ENCODE data around the gene KLHL13. TPM values are rescaled to one million over a fixed set of nuclear protein-coding genes. Genes with fewer than 3 reads are reported as not detected.
"Not testable (repeated sequence)": the region's sequence is repeated elsewhere in the genome, so short reads cannot be mapped to it uniquely, and the experiment has no call there.

KLHL13 gene
- total and polyA plus RNA-seq, 8 donors: 1.1 to 4.9 (median 3.1) TPM

DNA sequence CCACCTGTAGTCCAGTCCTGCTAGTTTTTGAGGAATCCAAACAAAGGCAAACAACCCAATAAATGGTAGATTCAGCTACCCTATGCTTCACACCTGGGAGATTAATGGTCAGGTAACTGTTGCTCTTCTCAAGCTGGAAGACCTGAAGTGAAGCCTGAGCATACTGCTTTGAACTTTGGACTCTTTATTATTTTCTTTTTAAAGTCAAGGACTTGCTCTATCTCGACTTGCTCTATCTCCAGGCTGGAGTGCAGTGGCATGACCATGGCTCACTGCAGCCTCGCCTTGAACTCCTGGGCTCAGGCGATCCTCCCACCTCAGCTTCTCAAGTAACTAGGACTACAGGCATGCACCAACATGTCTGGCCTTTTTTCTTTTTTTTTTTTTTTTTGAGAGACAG, 14.7 kb upstream of the KLHL13 start:
- Histone ChIP-seq H3K27ac (no peak overlapping the region), H3K36me3 (no peaks in the 10 kb centered on the region), H3K9me3 (no peaks in the 10 kb centered on the region), H3K27me3 (peaks cover 0 to 6% (median 0%) of the 10 kb centered on the region in 4 donors), H3K4me3 (no peak overlapping the region), H3K4me1 (no peaks in the 10 kb centered on the region)
- peak in 1 of 4 donors; percentile 60 for ATAC-seq
- TF ChIP-seq, protein P1, sequence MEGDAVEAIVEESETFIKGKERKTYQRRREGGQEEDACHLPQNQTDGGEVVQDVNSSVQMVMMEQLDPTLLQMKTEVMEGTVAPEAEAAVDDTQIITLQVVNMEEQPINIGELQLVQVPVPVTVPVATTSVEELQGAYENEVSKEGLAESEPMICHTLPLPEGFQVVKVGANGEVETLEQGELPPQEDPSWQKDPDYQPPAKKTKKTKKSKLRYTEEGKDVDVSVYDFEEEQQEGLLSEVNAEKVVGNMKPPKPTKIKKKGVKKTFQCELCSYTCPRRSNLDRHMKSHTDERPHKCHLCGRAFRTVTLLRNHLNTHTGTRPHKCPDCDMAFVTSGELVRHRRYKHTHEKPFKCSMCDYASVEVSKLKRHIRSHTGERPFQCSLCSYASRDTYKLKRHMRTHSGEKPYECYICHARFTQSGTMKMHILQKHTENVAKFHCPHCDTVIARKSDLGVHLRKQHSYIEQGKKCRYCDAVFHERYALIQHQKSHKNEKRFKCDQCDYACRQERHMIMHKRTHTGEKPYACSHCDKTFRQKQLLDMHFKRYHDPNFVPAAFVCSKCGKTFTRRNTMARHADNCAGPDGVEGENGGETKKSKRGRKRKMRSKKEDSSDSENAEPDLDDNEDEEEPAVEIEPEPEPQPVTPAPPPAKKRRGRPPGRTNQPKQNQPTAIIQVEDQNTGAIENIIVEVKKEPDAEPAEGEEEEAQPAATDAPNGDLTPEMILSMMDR (IDR thresholded peaks at IDR 0.05): no peak
- WGBS, 2 donors: 37 to 51% methylated on average over 3 of the region's 3 CpGs
- intact Hi-C loops (cut with DNase I): no loop called here
- DNase-seq: no peak
- no peak for FAIRE-seq

DNA sequence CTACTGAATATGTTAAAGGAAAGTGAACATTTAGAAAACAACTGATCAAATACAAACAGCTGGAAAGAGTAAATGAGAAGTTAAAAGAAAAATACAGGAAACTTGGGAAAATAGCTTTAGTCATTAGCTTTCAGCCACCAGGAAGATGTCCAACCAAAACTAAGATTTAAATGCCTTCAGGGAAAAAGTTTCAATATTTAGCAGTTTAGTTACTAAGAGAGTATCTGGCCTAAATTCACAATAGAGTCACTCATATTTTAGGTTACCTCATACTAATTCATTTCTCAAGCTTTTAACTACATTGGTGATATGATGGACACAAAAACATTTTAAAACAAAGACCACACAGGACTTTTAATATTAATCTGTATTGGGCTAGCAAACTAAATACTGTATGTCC, 13.1 kb upstream of the KLHL13 start:
- intact Hi-C loops (cut with DNase I): no loop called here
- TF ChIP-seq, protein P1 (IDR thresholded peaks at IDR 0.05): no peak
- Histone ChIP-seq H3K27ac (no peak overlapping the region), H3K9me3 (no peaks in the 10 kb centered on the region), H3K4me1 (no peaks in the 10 kb centered on the region), H3K36me3 (no peaks in the 10 kb centered on the region), H3K27me3 (no peaks in the 10 kb centered on the region), H3K4me3 (no peak overlapping the region)
- DNase-seq (no peak), FAIRE-seq (peak; percentile 83), ATAC-seq (no peak)

DNA sequence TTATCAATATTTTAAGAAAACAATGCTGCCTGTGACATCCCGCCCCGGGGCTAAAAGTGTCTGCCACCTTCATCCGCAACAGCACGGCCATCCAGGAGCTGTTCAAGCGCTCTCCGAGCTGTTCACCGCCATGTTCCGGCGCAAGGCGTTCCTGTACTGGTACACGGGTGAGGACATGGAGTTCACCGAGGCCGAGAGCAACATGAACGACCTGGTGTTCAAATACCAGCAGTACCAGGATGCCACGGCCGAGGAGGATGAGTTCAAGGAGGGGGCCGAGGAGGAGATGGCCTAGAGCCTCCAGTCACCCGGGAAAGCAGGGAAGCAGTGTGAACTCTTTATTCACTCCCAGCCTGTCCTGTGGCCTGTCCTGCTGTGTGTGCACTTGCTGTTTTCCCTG, 12.1 kb upstream of the KLHL13 start:
- H3K27ac ChIP-seq: no peak overlapping the region
- H3K27me3 ChIP-seq: no peaks in the 10 kb centered on the region
- DNase-seq (no peak), ATAC-seq (no peak), FAIRE-seq (no peak)
- H3K4me3 ChIP-seq: no peak overlapping the region
- H3K9me3 ChIP-seq: no peaks in the 10 kb centered on the region
- intact Hi-C loops (cut with DNase I): no loop called here
- no peaks in the 10 kb centered on the region for H3K4me1 ChIP-seq
- no peaks in the 10 kb centered on the region for H3K36me3 ChIP-seq
- TF ChIP-seq, protein P1 (IDR thresholded peaks at IDR 0.05): no peak
- 80 to 93% methylated on average over 18 of the region's 18 CpGs for WGBS, 2 donors

DNA sequence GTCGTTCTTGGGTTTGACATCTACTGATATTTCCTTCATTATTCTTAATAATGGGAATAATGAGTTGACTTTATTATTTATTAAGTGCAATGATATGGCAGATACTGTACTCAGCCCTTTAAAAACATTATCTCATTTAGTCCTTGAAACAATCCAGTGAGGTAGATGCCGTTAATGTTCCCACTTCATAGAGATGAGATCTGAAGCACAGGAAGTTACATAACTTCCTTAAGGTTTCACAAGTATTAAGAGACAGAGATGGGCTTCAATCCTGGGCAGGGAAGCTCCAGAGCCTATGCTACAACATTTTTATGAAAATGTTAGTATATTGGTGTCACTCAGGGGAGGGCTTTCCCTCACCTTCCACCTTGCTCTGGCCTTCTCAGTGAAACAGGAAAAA, 9.7 kb upstream of the KLHL13 start:
- DNase-seq (no peak), ATAC-seq (no peak), FAIRE-seq (no peak)
- intact Hi-C loops (cut with DNase I): no loop called here
- Histone ChIP-seq H3K4me1 (no peaks in the 10 kb centered on the region), H3K9me3 (no peaks in the 10 kb centered on the region), H3K27ac (no peak overlapping the region), H3K36me3 (no peaks in the 10 kb centered on the region), H3K4me3 (no peak overlapping the region), H3K27me3 (no peaks in the 10 kb centered on the region)
- TF ChIP-seq, protein P1 (IDR thresholded peaks at IDR 0.05): no peak
- 60 to 72% methylated on average over 2 of the region's 2 CpGs for WGBS, 2 donors

DNA sequence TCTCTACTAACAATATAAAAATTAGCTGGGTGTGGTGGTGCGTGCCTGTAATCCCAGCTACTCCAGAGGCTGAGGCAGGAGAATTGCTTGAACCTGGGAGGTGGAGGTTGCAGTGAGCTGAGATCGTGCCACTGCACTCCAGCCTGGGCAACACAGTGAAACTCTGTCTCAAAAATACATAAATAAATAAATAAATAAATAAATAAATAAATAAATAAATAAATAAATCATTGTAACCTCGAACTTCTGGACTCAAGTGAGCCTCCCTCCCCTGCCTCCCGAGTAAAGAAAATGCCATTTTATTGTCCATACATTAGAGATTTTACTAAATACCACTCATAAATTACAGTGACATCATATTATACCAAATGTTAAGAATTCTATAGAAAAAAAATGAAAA, 7.6 kb upstream of the KLHL13 start:
- H3K27ac ChIP-seq; FAIRE-seq; H3K4me3 ChIP-seq; H3K4me1 ChIP-seq; ATAC-seq; H3K27me3 ChIP-seq; H3K9me3 ChIP-seq; intact Hi-C loops (cut with DNase I); DNase-seq; H3K36me3 ChIP-seq: not testable (repeated sequence)
- WGBS, 2 donors: 77 to 91% methylated on average over 4 of the region's 4 CpGs

DNA sequence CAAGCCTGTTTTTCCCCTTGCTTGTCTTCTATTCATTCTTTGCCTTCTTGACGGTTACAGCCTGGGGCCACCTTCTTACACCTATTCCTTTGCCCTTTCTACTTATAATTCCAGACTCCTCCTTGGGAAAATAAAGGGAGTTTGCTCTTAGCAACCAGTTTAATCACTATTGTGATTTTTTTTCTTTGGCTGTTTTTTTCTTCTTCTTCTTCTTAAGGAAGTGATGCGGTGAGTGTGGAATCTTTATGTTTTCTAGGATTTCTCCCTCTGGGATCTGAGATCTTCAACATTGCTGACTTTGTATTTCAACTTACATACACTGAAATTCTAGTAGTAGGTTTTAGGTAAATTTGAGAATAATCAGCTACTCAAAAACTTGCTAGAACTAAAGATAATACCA, 1.1 kb upstream of the KLHL13 start:
- TF ChIP-seq, protein P1 (IDR thresholded peaks at IDR 0.05): no peak
- H3K27ac ChIP-seq: no peak overlapping the region

More for the DNA sequence above, 1.1 kb upstream of the KLHL13 start:
- no peak overlapping the region for H3K4me3 ChIP-seq
- 72 to 78% methylated on average over 2 of the region's 2 CpGs for WGBS, 2 donors
- FAIRE-seq (no peak), DNase-seq (no peak), ATAC-seq (no peak)
- H3K4me1 ChIP-seq: no peaks in the 10 kb centered on the region
- no peaks in the 10 kb centered on the region for H3K36me3 ChIP-seq
- intact Hi-C loops (cut with DNase I): no loop called here
- H3K9me3 ChIP-seq: no peaks in the 10 kb centered on the region
- no peaks in the 10 kb centered on the region for H3K27me3 ChIP-seq

Data from pancreas (tissue), 10 donors.